HL-60 (cell line): ENCODE data around the gene MYBPHL.
"Not testable (repeated sequence)": the region's sequence is repeated elsewhere in the genome, so short reads cannot be mapped to it uniquely, and the experiment has no call there.

ENCODE experiments used
- DNase-seq, 2 experiments: peaks; one replicate each; pipeline ENCODE4 v3.0.0-alpha.2; 2010 to 2020; ENCODE audit warnings: low read depth in 1 of 2, low spot score in 1 of 2
- H3K27ac ChIP-seq: fragments of 250-450 bp; sonication (Bioruptor Pico); replicated peaks from 2 replicates; pipeline ENCODE4 v1.5.1; 2020; ENCODE audit warnings: mild to moderate bottlenecking, moderate library complexity
- H3K27me3 ChIP-seq: fragments of 250-450 bp; sonication (Bioruptor Pico); 2 replicates; pipeline ENCODE4 v1.5.1; 2021; ENCODE audit warnings: mild to moderate bottlenecking, moderate library complexity; ENCODE audit not compliant: insufficient read depth, poor library complexity, severe bottlenecking
- H3K4me3 ChIP-seq: replicated peaks from 2 replicates; pipeline ENCODE4 v1.5.1; 2011; ENCODE audit warnings: mild to moderate bottlenecking, control low read depth, low read length; ENCODE audit not compliant: insufficient read depth
- GABPA ChIP-seq: IDR thresholded peaks from 2 replicates; pipeline ENCODE4 v1.6.1; 2012; ENCODE audit warnings: low read depth
- POLR2AphosphoS5 ChIP-seq: IDR thresholded peaks from 2 replicates; pipeline ENCODE4 v1.6.1; 2012; ENCODE audit warnings: low read depth
- SPI1 ChIP-seq: IDR thresholded peaks from 2 replicates; pipeline ENCODE4 v1.6.1; 2012; ENCODE audit warnings: low read depth, mild to moderate bottlenecking, borderline replicate concordance
- TF ChIP-seq, protein P1 (sequence below): IDR thresholded peaks from 2 replicates; pipeline ENCODE4 v1.6.1; 2012; ENCODE audit warnings: low read depth; ENCODE audit not compliant: insufficient replicate concordance
- TF ChIP-seq, protein P2 (sequence below): IDR thresholded peaks from one replicate; pipeline ENCODE4 v1.5.1; 2011; ENCODE audit warnings: low read length, control low read depth, inconsistent platforms; ENCODE audit not compliant: insufficient read depth

The MYBPHL gene

DNA sequence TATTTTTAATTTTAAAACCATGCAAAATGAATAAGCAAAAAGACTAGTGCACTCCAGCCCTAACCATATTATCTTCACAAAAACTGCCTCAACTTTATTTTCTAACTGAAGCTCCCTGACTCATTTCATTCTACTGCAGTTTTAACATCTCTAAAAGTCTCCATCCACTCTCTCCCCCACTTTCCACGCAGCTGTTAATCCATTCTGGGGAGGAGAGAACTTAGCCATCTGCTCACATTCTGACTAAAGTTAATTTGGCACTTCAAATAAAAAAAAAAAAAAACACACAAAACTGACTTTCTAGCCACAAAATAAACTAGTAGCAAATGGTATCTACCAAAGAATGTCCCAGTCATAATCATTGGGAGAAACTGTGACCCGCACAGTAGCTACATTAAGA, 5.4 kb upstream of the MYBPHL start:
- DNase-seq, result no peak
- H3K27me3 ChIP-seq, result peaks cover 2% of the 10 kb centered on the region
- no peak overlapping the region for H3K4me3 ChIP-seq
- TF ChIP-seq, protein P1, sequence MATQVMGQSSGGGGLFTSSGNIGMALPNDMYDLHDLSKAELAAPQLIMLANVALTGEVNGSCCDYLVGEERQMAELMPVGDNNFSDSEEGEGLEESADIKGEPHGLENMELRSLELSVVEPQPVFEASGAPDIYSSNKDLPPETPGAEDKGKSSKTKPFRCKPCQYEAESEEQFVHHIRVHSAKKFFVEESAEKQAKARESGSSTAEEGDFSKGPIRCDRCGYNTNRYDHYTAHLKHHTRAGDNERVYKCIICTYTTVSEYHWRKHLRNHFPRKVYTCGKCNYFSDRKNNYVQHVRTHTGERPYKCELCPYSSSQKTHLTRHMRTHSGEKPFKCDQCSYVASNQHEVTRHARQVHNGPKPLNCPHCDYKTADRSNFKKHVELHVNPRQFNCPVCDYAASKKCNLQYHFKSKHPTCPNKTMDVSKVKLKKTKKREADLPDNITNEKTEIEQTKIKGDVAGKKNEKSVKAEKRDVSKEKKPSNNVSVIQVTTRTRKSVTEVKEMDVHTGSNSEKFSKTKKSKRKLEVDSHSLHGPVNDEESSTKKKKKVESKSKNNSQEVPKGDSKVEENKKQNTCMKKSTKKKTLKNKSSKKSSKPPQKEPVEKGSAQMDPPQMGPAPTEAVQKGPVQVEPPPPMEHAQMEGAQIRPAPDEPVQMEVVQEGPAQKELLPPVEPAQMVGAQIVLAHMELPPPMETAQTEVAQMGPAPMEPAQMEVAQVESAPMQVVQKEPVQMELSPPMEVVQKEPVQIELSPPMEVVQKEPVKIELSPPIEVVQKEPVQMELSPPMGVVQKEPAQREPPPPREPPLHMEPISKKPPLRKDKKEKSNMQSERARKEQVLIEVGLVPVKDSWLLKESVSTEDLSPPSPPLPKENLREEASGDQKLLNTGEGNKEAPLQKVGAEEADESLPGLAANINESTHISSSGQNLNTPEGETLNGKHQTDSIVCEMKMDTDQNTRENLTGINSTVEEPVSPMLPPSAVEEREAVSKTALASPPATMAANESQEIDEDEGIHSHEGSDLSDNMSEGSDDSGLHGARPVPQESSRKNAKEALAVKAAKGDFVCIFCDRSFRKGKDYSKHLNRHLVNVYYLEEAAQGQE, result no peak
- no peak for TF ChIP-seq GABPA
- no peak for TF ChIP-seq SPI1
- TF ChIP-seq, protein P2, sequence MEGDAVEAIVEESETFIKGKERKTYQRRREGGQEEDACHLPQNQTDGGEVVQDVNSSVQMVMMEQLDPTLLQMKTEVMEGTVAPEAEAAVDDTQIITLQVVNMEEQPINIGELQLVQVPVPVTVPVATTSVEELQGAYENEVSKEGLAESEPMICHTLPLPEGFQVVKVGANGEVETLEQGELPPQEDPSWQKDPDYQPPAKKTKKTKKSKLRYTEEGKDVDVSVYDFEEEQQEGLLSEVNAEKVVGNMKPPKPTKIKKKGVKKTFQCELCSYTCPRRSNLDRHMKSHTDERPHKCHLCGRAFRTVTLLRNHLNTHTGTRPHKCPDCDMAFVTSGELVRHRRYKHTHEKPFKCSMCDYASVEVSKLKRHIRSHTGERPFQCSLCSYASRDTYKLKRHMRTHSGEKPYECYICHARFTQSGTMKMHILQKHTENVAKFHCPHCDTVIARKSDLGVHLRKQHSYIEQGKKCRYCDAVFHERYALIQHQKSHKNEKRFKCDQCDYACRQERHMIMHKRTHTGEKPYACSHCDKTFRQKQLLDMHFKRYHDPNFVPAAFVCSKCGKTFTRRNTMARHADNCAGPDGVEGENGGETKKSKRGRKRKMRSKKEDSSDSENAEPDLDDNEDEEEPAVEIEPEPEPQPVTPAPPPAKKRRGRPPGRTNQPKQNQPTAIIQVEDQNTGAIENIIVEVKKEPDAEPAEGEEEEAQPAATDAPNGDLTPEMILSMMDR, result no peak
- no peak for TF ChIP-seq POLR2AphosphoS5
- no peak overlapping the region for H3K27ac ChIP-seq

DNA sequence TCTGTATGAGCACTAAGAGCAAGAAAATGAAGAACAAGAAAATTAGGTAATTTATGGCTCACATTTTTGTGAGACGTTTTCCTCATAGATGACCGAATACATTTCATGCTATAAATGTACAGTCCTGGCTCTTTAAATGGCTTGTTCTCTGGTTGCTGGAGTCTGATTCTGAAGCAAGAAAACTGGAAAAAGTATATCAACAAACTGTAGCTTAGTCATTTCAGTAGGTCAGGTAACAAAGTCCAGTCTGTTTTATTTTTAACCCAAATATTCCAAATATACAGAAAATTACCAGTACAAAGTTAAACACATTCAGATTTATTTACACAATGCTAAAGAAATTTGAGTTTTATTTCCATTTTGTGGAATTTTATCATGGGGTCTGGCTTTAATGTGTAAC, 2.5 kb upstream of the MYBPHL start:
- H3K27me3 ChIP-seq, result peaks cover 2% of the 10 kb centered on the region
- no peak overlapping the region for H3K27ac ChIP-seq
- TF ChIP-seq GABPA (no peak), SPI1 (no peak), POLR2AphosphoS5 (no peak)
- TF ChIP-seq, protein P2, result no peak
- TF ChIP-seq, protein P1, result no peak
- no peak overlapping the region for H3K4me3 ChIP-seq
- DNase-seq, result no peak

DNA sequence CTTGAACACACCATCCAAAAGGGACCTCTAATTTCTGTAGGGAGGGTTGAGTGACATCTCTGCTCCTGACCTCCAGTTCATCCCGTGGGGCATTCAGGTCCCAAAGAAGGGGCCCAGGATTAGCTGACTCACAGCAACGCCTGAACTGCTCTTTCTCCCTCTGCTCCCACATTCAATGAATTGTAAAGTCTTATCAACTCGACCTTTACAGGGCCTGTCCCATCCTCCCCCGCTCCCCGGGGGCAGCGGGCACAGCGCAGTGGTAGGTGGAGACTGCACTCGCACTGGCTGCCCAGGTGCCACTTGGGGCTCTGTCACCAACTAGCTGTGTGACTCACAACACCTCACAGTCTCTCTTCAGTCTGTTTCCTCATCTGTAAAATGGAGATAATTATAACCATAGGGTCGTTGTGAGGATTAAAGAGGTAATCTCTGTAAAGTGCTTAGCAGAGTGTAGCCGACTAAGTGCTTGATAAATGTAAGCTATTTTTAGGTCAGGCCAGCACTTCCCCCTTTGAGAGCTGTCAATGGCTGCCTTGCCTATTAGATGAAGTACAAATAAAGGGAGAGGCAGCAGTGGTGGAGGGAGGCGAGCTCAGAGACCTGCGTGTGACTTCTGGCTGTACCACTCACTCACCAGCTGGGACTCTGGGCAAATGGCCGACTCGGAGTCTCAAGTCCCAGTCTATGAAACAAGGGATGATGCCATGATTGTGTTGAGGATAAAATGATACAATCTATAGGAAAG, 637 bp upstream of the MYBPHL start:
- no peak overlapping the region for H3K27ac ChIP-seq
- DNase-seq, result peak in 1 of 2 experiments; percentile 17
- no peak overlapping the region for H3K4me3 ChIP-seq
- H3K27me3 ChIP-seq, result no peaks in the 10 kb centered on the region
- TF ChIP-seq SPI1 (peak; percentile 81), POLR2AphosphoS5 (no peak)

DNA sequence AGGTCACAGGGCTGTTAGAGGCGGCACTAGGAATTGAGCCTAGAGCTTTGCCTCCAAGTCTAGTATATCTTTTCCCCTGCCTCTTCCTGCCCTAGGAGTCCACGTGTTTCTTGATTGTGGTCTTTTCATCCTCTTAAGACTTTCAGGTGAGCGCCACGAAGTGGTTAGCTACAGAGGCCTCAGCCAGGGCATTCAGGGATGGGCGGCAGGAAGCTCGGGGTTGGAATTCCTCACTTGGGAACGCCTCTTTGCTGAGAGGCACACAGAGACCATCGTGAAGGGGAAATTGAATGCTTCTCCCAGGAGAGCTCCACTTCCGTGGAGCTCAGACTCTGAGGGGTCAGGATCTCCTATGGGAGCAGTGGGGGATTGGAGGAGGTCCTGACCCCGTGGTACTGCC, 820 bp downstream of the MYBPHL start:
- H3K4me3 ChIP-seq, H3K27ac ChIP-seq, DNase-seq, H3K27me3 ChIP-seq: not testable (repeated sequence)
